NCI-H2029 (cell line): ENCODE measurements around the gene IGHMBP2.

Source experiments
- DNase-seq: peaks from one replicate; lab custom pipeline; 2025; lab: John Stamatoyannopoulos, UW

Gene IGHMBP2

GRCh38 chr11:68940651-68941323 lies 37.1 kb downstream of the IGHMBP2 start:
- no peak for DNase-seq

GRCh38 chr11:68941324-68942094 lies 37.8 kb downstream of the IGHMBP2 start:
- DNase-seq, result no peak

GRCh38 chr11:68942095-68942620 lies 38.5 kb downstream of the IGHMBP2 start:
- DNase-seq, result no peak

- DNase-seq, result no peak
Measured at GRCh38 chr11:68942751-68943271, 39.1 kb downstream of the IGHMBP2 start.

GRCh38 chr11:68946416-68947090 lies 42.9 kb downstream of the IGHMBP2 start:
- DNase-seq, result no peak

- DNase-seq, result no peak
Measured at GRCh38 chr11:68947151-68947550, 43.5 kb downstream of the IGHMBP2 start.

- no peak for DNase-seq
Measured at GRCh38 chr11:68948496-68948895, 44.8 kb downstream of the IGHMBP2 start.

- DNase-seq, result no peak
Measured at GRCh38 chr11:68948935-68949334, 45.2 kb downstream of the IGHMBP2 start.

GRCh38 chr11:68950270-68950669 lies 46.6 kb downstream of the IGHMBP2 start:
- no peak for DNase-seq

- no peak for DNase-seq
Measured at GRCh38 chr11:68950762-68951161, 47.1 kb downstream of the IGHMBP2 start.

GRCh38 chr11:68954836-68955606 lies 51.3 kb downstream of the IGHMBP2 start:
- no peak for DNase-seq

GRCh38 chr11:68955607-68955958 lies 51.9 kb downstream of the IGHMBP2 start:
- no peak for DNase-seq

GRCh38 chr11:68956142-68956541 lies 52.5 kb downstream of the IGHMBP2 start:
- no peak for DNase-seq

- DNase-seq, result no peak
Measured at GRCh38 chr11:68956547-68957254, 53.0 kb downstream of the IGHMBP2 start.

- DNase-seq, result no peak
Measured at GRCh38 chr11:68958211-68958610, 54.5 kb downstream of the IGHMBP2 start.

GRCh38 chr11:68959465-68960293 lies 56.0 kb downstream of the IGHMBP2 start:
- DNase-seq, result no peak

- DNase-seq, result no peak
Measured at GRCh38 chr11:68960294-68961071, 56.8 kb downstream of the IGHMBP2 start.

GRCh38 chr11:68961245-68961644 lies 57.6 kb downstream of the IGHMBP2 start:
- no peak for DNase-seq

- DNase-seq, result no peak
Measured at GRCh38 chr11:68962527-68963250, 59.0 kb downstream of the IGHMBP2 start.
